Central memory CD8-positive, alpha-beta T cell (primary cell): Measurements from ENCODE around the gene PORCN.
"Not testable (repeated sequence)": the region's sequence is repeated elsewhere in the genome, so short reads cannot be mapped to it uniquely, and the experiment has no call there.

ENCODE experiments used
- ATAC-seq: fragments of 150-1000 bp; cut with Tn5 transposase; replicated peaks from 2 replicates; pipeline ENCODE4 v1.10.0; 2022; ENCODE audit warnings: mild to moderate bottlenecking, moderate FRiP score, moderate number of reproducible peaks; ENCODE audit not compliant: poor library complexity, severe bottlenecking; ENCODE audit errors: extremely low read depth
- DNase-seq, 2 donors: peaks; one replicate each; pipeline ENCODE4 v3.0.0; 2021; ENCODE audit warnings: low spot score in 2 of 2
- H3K27ac Mint-ChIP-seq: one replicate; pipeline ENCODE4 v1.8.0; 2022; ENCODE audit warnings: low read depth, mild to moderate bottlenecking, moderate library complexity, mixed read lengths
- H3K27me3 Mint-ChIP-seq: one replicate; pipeline ENCODE4 v1.8.0; 2022; ENCODE audit warnings: mixed read lengths
- H3K36me3 Mint-ChIP-seq: one replicate; pipeline ENCODE4 v1.8.0; 2022; ENCODE audit warnings: mild to moderate bottlenecking, moderate library complexity, mixed read lengths; ENCODE audit not compliant: insufficient read depth
- H3K4me1 Mint-ChIP-seq: one replicate; pipeline ENCODE4 v1.8.0; 2022; ENCODE audit warnings: mixed read lengths
- H3K4me3 Mint-ChIP-seq: one replicate; pipeline ENCODE4 v1.8.0; 2022; ENCODE audit warnings: mild to moderate bottlenecking, moderate library complexity, mixed read lengths
- H3K9me3 Mint-ChIP-seq: one replicate; pipeline ENCODE4 v1.8.0; 2022; ENCODE audit warnings: mixed read lengths

The PORCN gene

GRCh38 chrX:48539345-48540027, 30.7 kb downstream of the PORCN start, which contains the start of gene TBC1D25:
TBC1D25 (plus strand) TSS chrX:48539714; CDS start chrX:48539798, 84 bp downstream.
- Mint-ChIP-seq H3K4me1 (peaks cover 16% of the 10 kb centered on the region), H3K9me3 (no peaks in the 10 kb centered on the region), H3K27ac (peak within 1 kb of the TSS; percentile 89), H3K36me3 (peaks cover 27% of the 10 kb centered on the region), H3K4me3 (peak within 1 kb of the TSS; percentile 83), H3K27me3 (no peaks in the 10 kb centered on the region)
- peak; percentile 85 to 96 for DNase-seq
- peak; percentile 89 for ATAC-seq

GRCh38 chrX:48540028-48540375, 31.2 kb downstream of the PORCN start:
- peak; percentile 41 to 42 for DNase-seq
- ATAC-seq: peak; percentile 47
- Mint-ChIP-seq H3K27me3 (no peaks in the 10 kb centered on the region), H3K9me3 (no peaks in the 10 kb centered on the region), H3K4me3 (peak overlapping the region; percentile 83), H3K36me3 (peaks cover 31% of the 10 kb centered on the region), H3K27ac (peak overlapping the region; percentile 89), H3K4me1 (peaks cover 16% of the 10 kb centered on the region)

GRCh38 chrX:48540480-48540879, 31.7 kb downstream of the PORCN start:
- peak overlapping the region; percentile 89 for H3K27ac Mint-ChIP-seq
- H3K4me3 Mint-ChIP-seq: peak overlapping the region; percentile 83
- H3K36me3 Mint-ChIP-seq: peaks cover 33% of the 10 kb centered on the region
- H3K27me3 Mint-ChIP-seq: no peaks in the 10 kb centered on the region
- no peak for ATAC-seq
- peaks cover 16% of the 10 kb centered on the region for H3K4me1 Mint-ChIP-seq
- H3K9me3 Mint-ChIP-seq: no peaks in the 10 kb centered on the region
- no peak for DNase-seq

- Mint-ChIP-seq H3K27ac (peak overlapping the region; percentile 89), H3K4me3 (peak overlapping the region; percentile 83), H3K4me1 (peaks cover 16% of the 10 kb centered on the region), H3K9me3 (no peaks in the 10 kb centered on the region), H3K27me3 (no peaks in the 10 kb centered on the region), H3K36me3 (peaks cover 36% of the 10 kb centered on the region)
- no peak for ATAC-seq
- DNase-seq: no peak
Measured at GRCh38 chrX:48541140-48541814, 32.5 kb downstream of the PORCN start.

DNA sequence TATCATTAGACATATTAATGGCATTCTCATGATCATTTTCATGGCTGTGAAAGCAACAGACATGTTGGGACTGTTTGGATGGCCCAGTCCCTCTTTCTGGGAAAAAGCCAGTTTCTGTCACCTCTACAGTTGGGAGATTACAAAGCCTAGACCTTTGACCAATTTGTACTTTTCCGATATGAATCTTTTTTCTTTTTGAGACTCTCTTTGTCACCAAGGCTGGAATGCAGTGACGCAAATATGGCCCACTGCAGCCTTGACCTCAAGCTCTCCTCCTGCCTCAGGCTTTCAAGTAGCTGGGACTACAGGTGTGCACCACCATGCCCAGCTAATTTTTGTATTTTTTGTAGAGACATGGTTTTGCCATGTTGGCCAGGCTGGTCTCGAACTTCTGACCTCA, 40.1 kb downstream of the PORCN start:
- Mint-ChIP-seq H3K9me3 (no peaks in the 10 kb centered on the region), H3K27ac (no peak overlapping the region), H3K4me3 (no peak overlapping the region), H3K36me3 (peaks cover 46% of the 10 kb centered on the region), H3K4me1 (no peaks in the 10 kb centered on the region), H3K27me3 (no peaks in the 10 kb centered on the region)
- DNase-seq (no peak), ATAC-seq (no peak)

DNA sequence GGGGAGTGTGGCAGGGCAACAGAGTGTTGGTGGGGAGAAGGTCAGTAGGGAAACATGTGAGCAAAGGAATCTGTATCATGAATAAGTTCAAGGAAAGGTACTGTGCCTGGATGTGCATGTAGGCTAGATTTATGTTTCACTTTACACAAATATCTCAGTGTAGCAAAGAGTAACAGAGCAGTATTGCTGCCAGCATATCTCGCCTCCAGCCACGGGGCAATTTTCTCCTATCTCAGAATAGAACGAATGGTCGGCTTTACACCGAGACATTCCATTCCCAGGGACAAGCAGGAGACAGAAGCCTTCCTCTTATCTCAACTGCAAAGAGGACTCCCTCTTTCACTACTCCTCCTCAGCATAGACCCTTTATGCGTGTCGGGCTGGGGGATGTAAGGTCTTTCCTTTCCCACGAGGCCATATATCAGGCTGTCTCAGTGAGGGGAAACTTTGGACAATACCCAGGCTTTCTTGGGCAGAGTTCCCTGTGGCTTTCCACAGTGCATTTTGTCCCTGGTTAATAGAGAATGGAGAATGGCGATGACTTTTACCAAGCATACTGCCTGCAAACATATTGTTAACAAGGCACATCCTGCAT, 47.0 kb downstream of the PORCN start:
- not testable (repeated sequence) for H3K27ac Mint-ChIP-seq, H3K27me3 Mint-ChIP-seq, ATAC-seq, H3K4me1 Mint-ChIP-seq, H3K4me3 Mint-ChIP-seq, H3K9me3 Mint-ChIP-seq, DNase-seq
- H3K36me3 Mint-ChIP-seq: peaks cover 40% of the 10 kb centered on the region

GRCh38 chrX:48558271-48558670, 49.5 kb downstream of the PORCN start:
- no peak for DNase-seq
- no peak overlapping the region for H3K4me3 Mint-ChIP-seq
- H3K9me3 Mint-ChIP-seq: no peaks in the 10 kb centered on the region
- H3K27ac Mint-ChIP-seq: no peak overlapping the region
- H3K36me3 Mint-ChIP-seq: peaks cover 32% of the 10 kb centered on the region
- ATAC-seq: no peak
- no peaks in the 10 kb centered on the region for H3K27me3 Mint-ChIP-seq
- no peaks in the 10 kb centered on the region for H3K4me1 Mint-ChIP-seq

DNA sequence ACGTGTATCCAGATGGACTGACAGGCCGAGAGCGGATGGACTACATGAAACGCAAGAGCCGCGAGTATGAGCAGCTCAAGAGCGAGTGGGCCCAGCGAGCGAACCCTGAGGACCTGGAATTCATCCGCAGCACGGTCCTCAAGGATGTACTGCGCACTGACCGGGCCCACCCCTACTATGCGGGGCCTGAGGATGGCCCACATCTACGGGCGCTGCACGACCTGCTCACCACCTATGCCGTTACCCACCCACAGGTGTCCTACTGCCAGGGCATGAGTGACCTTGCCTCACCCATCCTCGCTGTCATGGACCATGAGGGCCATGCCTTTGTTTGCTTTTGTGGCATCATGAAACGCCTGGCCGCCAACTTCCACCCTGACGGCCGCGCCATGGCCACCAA, 50.8 kb downstream of the PORCN start:
- DNase-seq: no peak
- Mint-ChIP-seq H3K36me3 (peaks cover 26% of the 10 kb centered on the region), H3K9me3 (no peaks in the 10 kb centered on the region), H3K27me3 (no peaks in the 10 kb centered on the region), H3K27ac (no peak overlapping the region), H3K4me3 (no peak overlapping the region), H3K4me1 (no peaks in the 10 kb centered on the region)
- ATAC-seq: no peak

DNA sequence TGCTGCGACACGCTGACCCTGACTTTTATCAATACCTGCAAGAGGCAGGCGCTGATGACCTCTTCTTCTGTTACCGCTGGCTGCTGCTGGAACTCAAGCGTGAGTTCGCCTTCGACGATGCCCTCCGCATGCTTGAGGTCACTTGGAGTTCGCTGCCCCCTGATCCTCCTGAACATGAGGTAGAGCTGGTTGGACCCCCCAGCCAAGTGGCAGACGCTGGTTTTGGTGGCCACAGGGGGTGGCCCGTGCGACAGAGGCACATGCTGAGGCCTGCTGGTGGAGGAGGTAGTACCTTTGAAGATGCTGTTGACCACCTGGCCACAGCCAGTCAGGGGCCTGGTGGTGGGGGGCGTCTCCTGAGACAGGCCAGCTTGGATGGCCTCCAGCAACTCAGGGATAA, 51.3 kb downstream of the PORCN start:
- no peaks in the 10 kb centered on the region for H3K27me3 Mint-ChIP-seq

DNA sequence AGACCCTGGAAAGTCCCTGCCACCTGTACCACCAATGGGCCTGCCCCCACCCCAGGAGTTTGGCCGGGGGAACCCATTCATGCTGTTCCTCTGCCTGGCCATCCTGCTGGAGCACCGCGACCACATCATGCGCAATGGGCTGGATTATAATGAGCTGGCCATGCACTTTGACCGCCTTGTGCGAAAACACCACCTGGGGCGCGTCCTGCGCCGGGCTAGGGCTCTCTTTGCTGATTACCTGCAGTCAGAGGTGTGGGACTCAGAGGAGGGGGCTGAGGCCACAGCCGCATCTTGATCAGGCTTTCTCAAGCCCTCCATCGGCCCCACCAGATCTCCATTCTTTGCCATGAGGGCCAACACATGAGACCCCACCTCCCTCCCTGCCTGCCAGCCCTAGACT, 51.9 kb downstream of the PORCN start:
- Mint-ChIP-seq H3K4me1 (no peaks in the 10 kb centered on the region), H3K4me3 (no peak overlapping the region), H3K9me3 (no peaks in the 10 kb centered on the region), H3K36me3 (peaks cover 20% of the 10 kb centered on the region), H3K27ac (no peak overlapping the region), H3K27me3 (no peaks in the 10 kb centered on the region)
- no peak for ATAC-seq
- no peak for DNase-seq

More for the DNA sequence above, 51.3 kb downstream of the PORCN start:
- Mint-ChIP-seq H3K9me3 (no peaks in the 10 kb centered on the region), H3K36me3 (peaks cover 24% of the 10 kb centered on the region), H3K27ac (no peak overlapping the region), H3K4me3 (no peak overlapping the region), H3K4me1 (no peaks in the 10 kb centered on the region)
- no peak for DNase-seq
- ATAC-seq: no peak

GRCh38 chrX:48569958-48570357, 61.2 kb downstream of the PORCN start:
- ATAC-seq (no peak), DNase-seq (no peak)
- Mint-ChIP-seq H3K4me3 (no peak overlapping the region), H3K4me1 (peaks cover 3% of the 10 kb centered on the region), H3K27me3 (no peaks in the 10 kb centered on the region), H3K27ac (no peak overlapping the region), H3K36me3 (peaks cover 17% of the 10 kb centered on the region), H3K9me3 (no peaks in the 10 kb centered on the region)
